ENCODE measurements around the gene CDK8.

Gene CDK8

GRCh38 chr13:26420282-26420960 is 166.5 kb downstream of the CDK8 start:
- Histone ChIP-seq H3K36me3 (ENCODE audit: insufficient read depth, low read length) (no peaks in the 10 kb centered on the region), H3K27me3 (ENCODE audit: insufficient read depth, low read length) (no peaks in the 10 kb centered on the region), H3K4me1 (ENCODE audit: insufficient read depth, low read length) (no peaks in the 10 kb centered on the region; the same call in 1 of the 2 replicates), H3K9ac (ENCODE audit: low read depth, low read length) (no peak overlapping the region), H3K9me3 (ENCODE audit: insufficient read depth, low read depth, low read length) (no peaks in the 10 kb centered on the region), H3K4me3 (ENCODE audit: low read length) (no peak overlapping the region), H3K27ac (ENCODE audit: low read depth, low read length) (no peak overlapping the region)
- 91% methylated on average over 4 of the region's 4 CpGs for WGBS

GRCh38 chr13:26422036-26422435 is 168.1 kb downstream of the CDK8 start:
- Histone ChIP-seq H3K27ac (ENCODE audit: low read depth, low read length) (no peak overlapping the region), H3K27me3 (ENCODE audit: insufficient read depth, low read length) (no peaks in the 10 kb centered on the region), H3K4me3 (ENCODE audit: low read length) (no peak overlapping the region), H3K4me1 (ENCODE audit: insufficient read depth, low read length) (no peaks in the 10 kb centered on the region; the same call in 1 of the 2 replicates), H3K36me3 (ENCODE audit: insufficient read depth, low read length) (no peaks in the 10 kb centered on the region), H3K9ac (ENCODE audit: low read depth, low read length) (no peak overlapping the region), H3K9me3 (ENCODE audit: insufficient read depth, low read depth, low read length) (no peaks in the 10 kb centered on the region)
- 80% methylated on average over 5 of the region's 7 CpGs for WGBS

GRCh38 chr13:26423629-26424028 is 169.7 kb downstream of the CDK8 start:
- 81% methylated on average over 3 of the region's 3 CpGs for WGBS
- H3K27ac ChIP-seq (ENCODE audit: low read depth, low read length): no peak overlapping the region
- no peaks in the 10 kb centered on the region for H3K27me3 ChIP-seq (ENCODE audit: insufficient read depth, low read length)
- no peak overlapping the region for H3K4me3 ChIP-seq (ENCODE audit: low read length)
- no peak overlapping the region; the same call in 1 of the 2 replicates for H3K9ac ChIP-seq (ENCODE audit: low read depth, low read length)
- H3K36me3 ChIP-seq (ENCODE audit: insufficient read depth, low read length): no peaks in the 10 kb centered on the region
- no peaks in the 10 kb centered on the region for H3K9me3 ChIP-seq (ENCODE audit: insufficient read depth, low read depth, low read length)
- H3K4me1 ChIP-seq (ENCODE audit: insufficient read depth, low read length): no peaks in the 10 kb centered on the region; the same call in 1 of the 2 replicates

- Histone ChIP-seq H3K9ac (ENCODE audit: low read depth, low read length) (no peak overlapping the region), H3K9me3 (ENCODE audit: insufficient read depth, low read depth, low read length) (no peaks in the 10 kb centered on the region), H3K4me1 (ENCODE audit: insufficient read depth, low read length) (no peaks in the 10 kb centered on the region; the same call in 1 of the 2 replicates), H3K27me3 (ENCODE audit: insufficient read depth, low read length) (no peaks in the 10 kb centered on the region), H3K36me3 (ENCODE audit: insufficient read depth, low read length) (no peaks in the 10 kb centered on the region), H3K27ac (ENCODE audit: low read depth, low read length) (no peak overlapping the region), H3K4me3 (ENCODE audit: low read length) (no peak overlapping the region)
- 93% methylated on average over 14 of the region's 14 CpGs for WGBS
Measured at GRCh38 chr13:26424181-26424580, 170.3 kb downstream of the CDK8 start.

- Histone ChIP-seq H3K4me3 (ENCODE audit: low read length) (no peak overlapping the region), H3K4me1 (ENCODE audit: insufficient read depth, low read length) (no peaks in the 10 kb centered on the region; the same call in 1 of the 2 replicates), H3K27me3 (ENCODE audit: insufficient read depth, low read length) (no peaks in the 10 kb centered on the region), H3K27ac (ENCODE audit: low read depth, low read length) (no peak overlapping the region), H3K9me3 (ENCODE audit: insufficient read depth, low read depth, low read length) (no peaks in the 10 kb centered on the region), H3K36me3 (ENCODE audit: insufficient read depth, low read length) (no peaks in the 10 kb centered on the region), H3K9ac (ENCODE audit: low read depth, low read length) (no peak overlapping the region)
- 85% methylated on average over 9 of the region's 9 CpGs for WGBS
Measured at GRCh38 chr13:26425443-26426358, 171.8 kb downstream of the CDK8 start.

- H3K4me1 ChIP-seq (ENCODE audit: insufficient read depth, low read length): no peaks in the 10 kb centered on the region
- no peaks in the 10 kb centered on the region for H3K36me3 ChIP-seq (ENCODE audit: insufficient read depth, low read length)
- no peak overlapping the region for H3K9ac ChIP-seq (ENCODE audit: low read depth, low read length)
- 68% methylated on average over 4 of the region's 4 CpGs for WGBS
- H3K9me3 ChIP-seq (ENCODE audit: insufficient read depth, low read depth, low read length): peaks cover 27% of the 10 kb centered on the region
- H3K27me3 ChIP-seq (ENCODE audit: insufficient read depth, low read length): no peaks in the 10 kb centered on the region
- no peak overlapping the region for H3K27ac ChIP-seq (ENCODE audit: low read depth, low read length)
- H3K4me3 ChIP-seq (ENCODE audit: low read length): no peak overlapping the region
Measured at GRCh38 chr13:26433776-26434175, 179.8 kb downstream of the CDK8 start.

- Histone ChIP-seq H3K4me1 (ENCODE audit: insufficient read depth, low read length) (no peaks in the 10 kb centered on the region), H3K9me3 (ENCODE audit: insufficient read depth, low read depth, low read length) (peaks cover 27% of the 10 kb centered on the region), H3K9ac (ENCODE audit: low read depth, low read length) (no peak overlapping the region), H3K4me3 (ENCODE audit: low read length) (no peak overlapping the region), H3K27ac (ENCODE audit: low read depth, low read length) (no peak overlapping the region), H3K36me3 (ENCODE audit: insufficient read depth, low read length) (no peaks in the 10 kb centered on the region), H3K27me3 (ENCODE audit: insufficient read depth, low read length) (no peaks in the 10 kb centered on the region)
Measured at GRCh38 chr13:26435171-26435570, 181.2 kb downstream of the CDK8 start.

GRCh38 chr13:26435646-26436045 is 181.7 kb downstream of the CDK8 start:
- H3K36me3 ChIP-seq (ENCODE audit: insufficient read depth, low read length): no peaks in the 10 kb centered on the region
- H3K9ac ChIP-seq (ENCODE audit: low read depth, low read length): no peak overlapping the region
- H3K9me3 ChIP-seq (ENCODE audit: insufficient read depth, low read depth, low read length): peaks cover 27% of the 10 kb centered on the region
- H3K27ac ChIP-seq (ENCODE audit: low read depth, low read length): no peak overlapping the region
- H3K27me3 ChIP-seq (ENCODE audit: insufficient read depth, low read length): no peaks in the 10 kb centered on the region
- WGBS: 91% methylated on average over 3 of the region's 3 CpGs
- no peak overlapping the region for H3K4me3 ChIP-seq (ENCODE audit: low read length)
- no peaks in the 10 kb centered on the region for H3K4me1 ChIP-seq (ENCODE audit: insufficient read depth, low read length)

- Histone ChIP-seq H3K4me1 (ENCODE audit: insufficient read depth, low read length) (no peaks in the 10 kb centered on the region), H3K9ac (ENCODE audit: low read depth, low read length) (no peak overlapping the region), H3K4me3 (ENCODE audit: low read length) (no peak overlapping the region), H3K27ac (ENCODE audit: low read depth, low read length) (no peak overlapping the region), H3K27me3 (ENCODE audit: insufficient read depth, low read length) (no peaks in the 10 kb centered on the region), H3K36me3 (ENCODE audit: insufficient read depth, low read length) (no peaks in the 10 kb centered on the region), H3K9me3 (ENCODE audit: insufficient read depth, low read depth, low read length) (peaks cover 27% of the 10 kb centered on the region)
- WGBS: 100% methylated on average over 3 of the region's 3 CpGs
Measured at GRCh38 chr13:26436914-26437313, 183.0 kb downstream of the CDK8 start.

GRCh38 chr13:26440111-26440510 is 186.2 kb downstream of the CDK8 start:
- no peaks in the 10 kb centered on the region for H3K4me1 ChIP-seq (ENCODE audit: insufficient read depth, low read length)
- H3K36me3 ChIP-seq (ENCODE audit: insufficient read depth, low read length): no peaks in the 10 kb centered on the region
- H3K9me3 ChIP-seq (ENCODE audit: insufficient read depth, low read depth, low read length): peaks cover 27% of the 10 kb centered on the region
- no peak overlapping the region for H3K4me3 ChIP-seq (ENCODE audit: low read length)
- no peak overlapping the region for H3K27ac ChIP-seq (ENCODE audit: low read depth, low read length)
- no peaks in the 10 kb centered on the region for H3K27me3 ChIP-seq (ENCODE audit: insufficient read depth, low read length)
- H3K9ac ChIP-seq (ENCODE audit: low read depth, low read length): no peak overlapping the region
- 79% methylated on average over 3 of the region's 3 CpGs for WGBS

- no peaks in the 10 kb centered on the region for H3K36me3 ChIP-seq (ENCODE audit: insufficient read depth, low read length)
- H3K27me3 ChIP-seq (ENCODE audit: insufficient read depth, low read length): no peaks in the 10 kb centered on the region
- H3K27ac ChIP-seq (ENCODE audit: low read depth, low read length): no peak overlapping the region
- no peak overlapping the region for H3K9ac ChIP-seq (ENCODE audit: low read depth, low read length)
- H3K9me3 ChIP-seq (ENCODE audit: insufficient read depth, low read depth, low read length): peaks cover 19% of the 10 kb centered on the region
- no peaks in the 10 kb centered on the region for H3K4me1 ChIP-seq (ENCODE audit: insufficient read depth, low read length)
- no peak overlapping the region for H3K4me3 ChIP-seq (ENCODE audit: low read length)
- 93% methylated on average over 8 of the region's 8 CpGs for WGBS
Measured at GRCh38 chr13:26441476-26441875, 187.5 kb downstream of the CDK8 start.

Data from HUES64 (cell line).